Dermis microvascular lymphatic vessel endothelial cell (primary cell): ENCODE data around the gene SEM1. TPM values are rescaled to one million over a fixed set of nuclear protein-coding genes. Genes with fewer than 3 reads are reported as not detected.
"Not testable (repeated sequence)": the region's sequence is repeated elsewhere in the genome, so short reads cannot be mapped to it uniquely, and the experiment has no call there.

Experiments used
- DNase-seq, 2 donors: peaks; one replicate each; pipeline versions ENCODE4 v3.0.0 to v3.0.0-alpha.2; 2010; ENCODE audit warnings: low read depth in 2 of 2
- total RNA-seq: library from RNA; depleted of rRNA; stranded (reverse); fragments of >200 nt; gene quantifications from 2 replicates; pipeline ENCODE4 v1.2.1, GENCODE V29; 2014

SEM1 gene
- total RNA-seq, 1 donor from 2014 or later, result 53.1 TPM

GRCh38 chr7:96663457-96663856, 46.2 kb downstream of the SEM1 start:
- no peak for DNase-seq

GRCh38 chr7:96662151-96662550, 47.5 kb downstream of the SEM1 start:
- DNase-seq, result not testable (repeated sequence)

GRCh38 chr7:96658022-96658412, 51.6 kb downstream of the SEM1 start:
- no peak for DNase-seq

- DNase-seq, result peak in 1 of 2 donors; percentile 24
These were observed 52.2 kb downstream of the SEM1 start for GRCh38 chr7:96657347-96658021.

GRCh38 chr7:96655956-96656355, 53.7 kb downstream of the SEM1 start:
- no peak for DNase-seq

GRCh38 chr7:96654630-96655188, 54.9 kb downstream of the SEM1 start:
- no peak for DNase-seq

GRCh38 chr7:96649981-96650380, 59.7 kb downstream of the SEM1 start:
- DNase-seq, result no peak

GRCh38 chr7:96648784-96649183, 60.9 kb downstream of the SEM1 start:
- DNase-seq, result no peak

- DNase-seq, result no peak
These were observed 61.9 kb downstream of the SEM1 start for GRCh38 chr7:96647733-96648132.

DNA sequence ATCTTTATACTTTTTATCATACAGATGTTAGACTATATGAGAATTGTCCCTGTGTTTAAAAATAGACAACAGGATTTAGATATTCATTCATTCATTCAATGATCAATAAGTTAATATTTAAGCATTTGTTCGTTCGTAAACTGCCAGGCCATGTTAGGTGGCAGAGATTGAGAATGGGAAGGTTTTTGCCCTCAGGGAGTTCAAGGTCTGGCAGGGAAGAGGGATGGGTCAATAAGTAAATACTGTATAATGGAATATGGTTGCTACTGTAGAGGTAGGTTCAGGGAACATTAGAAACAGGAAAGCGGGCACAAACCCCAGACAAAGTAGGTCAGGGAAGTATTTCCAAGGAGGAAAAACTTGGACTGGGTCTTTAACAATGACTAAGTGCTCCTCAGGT, 64.6 kb downstream of the SEM1 start:
- no peak for DNase-seq

GRCh38 chr7:96643436-96643835, 66.2 kb downstream of the SEM1 start:
- DNase-seq, result not testable (repeated sequence)

- no peak for DNase-seq
These were observed 69.6 kb downstream of the SEM1 start for GRCh38 chr7:96640054-96640453.
